Esophagus muscularis mucosa (tissue), 4 donors: ENCODE measurements around the gene KNSTRN. TPM values are rescaled to one million over a fixed set of nuclear protein-coding genes. Genes with fewer than 3 reads are reported as not detected.

Source experiments
- DNase-seq: peaks from one replicate; pipeline ENCODE4 v3.0.0-alpha.2; 2017; ENCODE audit errors: extremely low spot score
- H3K27ac ChIP-seq, 4 donors: fragments of 200-600 bp; sonication (generic); replicated peaks in 1 of 4; 1 replicate in 3 of 4; 2 replicates in 1 of 4; pipeline ENCODE4 v1.5.1; 2016 to 2019; ENCODE audit warnings: mild to moderate bottlenecking in 1 of 4
- H3K27me3 ChIP-seq, 4 donors: fragments of 200-600 bp; sonication (generic); one replicate each; pipeline versions ENCODE4 v1.5.1 to v1.6.0; 2016 to 2019
- H3K36me3 ChIP-seq, 4 donors: fragments of 200-600 bp; sonication (generic); one replicate each; pipeline ENCODE4 v1.5.1; 2016 to 2019
- H3K4me1 ChIP-seq, 4 donors: fragments of 200-600 bp; sonication (generic); one replicate each; pipeline ENCODE4 v1.5.1; 2016 to 2019
- H3K4me3 ChIP-seq, 4 donors: fragments of 200-600 bp; sonication (generic); 1 replicate in 2 of 4; 2 replicates in 2 of 4; pipeline ENCODE4 v1.5.1; 2016 to 2019; ENCODE audit warnings: mild to moderate bottlenecking in 4 of 4, moderate library complexity in 1 of 4
- H3K9me3 ChIP-seq, 4 donors: fragments of 200-600 bp; sonication (generic); 1 replicate in 3 of 4; 2 replicates in 1 of 4; pipeline ENCODE4 v1.5.1; 2016 to 2019
- EP300 ChIP-seq: sonication (generic); formaldehyde crosslinking; IDR thresholded peaks from one replicate; pipeline ENCODE4 v1.6.1; 2017; ENCODE audit warnings: antibody characterized with exemption
- POLR2A ChIP-seq: fragments of 450-650 bp; IDR thresholded peaks from one replicate; pipeline ENCODE4 v1.6.1; 2017; ENCODE audit warnings: antibody characterized with exemption, moderate library complexity, mild to moderate bottlenecking, low read depth
- POLR2AphosphoS5 ChIP-seq, 2 donors: sonication (generic); formaldehyde crosslinking; IDR thresholded peaks; one replicate each; pipeline ENCODE4 v1.6.1; 2017; ENCODE audit warnings: antibody characterized with exemption in 2 of 2
- WGBS: methylation state at CpG from one replicate; pipeline ENCODE4 v1.1.5; 2018; 5-methylcytosine and 5-hydroxymethylcytosine counted together
- intact Hi-C: fragments of 100-400 bp; cut with DNase I; formaldehyde crosslinking; loops from one replicate; pipeline ENCODE4 v1.15.1; 2023
- total RNA-seq, 4 donors: library from RNA; depleted of rRNA; stranded (reverse); fragments of >200 nt; gene quantifications; one replicate each; pipeline versions ENCODE4 v1.1.0 to v1.2.1, GENCODE V29; 2016
- TF ChIP-seq, protein P1 (sequence below), 3 experiments: fragments of 200-600 bp in 2 of 3; fragments of 450-650 bp in 1 of 3; sonication (generic) in 2 of 3; IDR thresholded peaks; one replicate each; pipeline ENCODE4 v1.5.1; 2017 to 2019; ENCODE audit warnings: antibody characterized with exemption in 3 of 3, mild to moderate bottlenecking in 2 of 3, moderate library complexity in 1 of 3

The KNSTRN gene
- total RNA-seq, 4 donors from 2014 or later: 4.6 to 15.6 (median 6.4) TPM

DNA sequence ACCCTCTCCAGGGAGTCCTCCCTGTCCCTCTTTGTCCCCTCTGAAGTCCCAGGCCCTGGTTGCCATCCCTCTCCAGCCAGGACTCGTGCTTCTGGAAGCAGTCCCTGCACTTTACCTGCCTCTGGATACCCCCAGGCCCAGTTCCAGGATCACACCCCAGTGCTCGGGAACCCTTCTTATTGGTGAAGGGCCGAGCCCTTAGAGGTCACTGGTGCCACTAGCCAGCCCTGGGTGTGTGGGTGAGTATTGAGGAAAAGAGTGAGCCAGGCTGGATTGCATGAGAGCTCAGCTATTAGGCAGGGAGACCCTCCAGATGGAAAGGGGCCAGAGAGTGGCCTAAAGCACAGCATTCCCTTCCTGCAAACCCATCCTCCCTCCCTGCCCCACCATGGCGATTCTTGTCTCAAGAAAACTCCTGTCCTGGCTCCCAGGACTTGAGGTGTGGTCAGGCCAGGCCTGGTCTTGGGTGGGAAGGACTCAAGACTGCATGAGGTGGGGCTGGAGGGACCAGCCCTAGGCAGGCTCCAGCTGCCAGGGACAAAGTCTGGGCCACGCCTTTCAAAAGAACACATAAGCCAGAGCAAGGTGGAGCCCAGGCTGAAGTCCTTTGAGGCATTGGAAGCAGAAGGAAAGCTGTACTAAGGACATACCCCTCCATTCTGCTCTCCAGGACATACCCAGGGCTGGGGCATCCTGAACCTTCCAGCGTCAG, 36.5 kb upstream of the KNSTRN start:
- no peaks in the 10 kb centered on the region for H3K36me3 ChIP-seq
- H3K4me1 ChIP-seq: peaks cover 39 to 41% (median 40%) of the 10 kb centered on the region in 4 donors
- no peak overlapping the region for H3K27ac ChIP-seq
- no peaks in the 10 kb centered on the region for H3K9me3 ChIP-seq
- no peak overlapping the region for H3K4me3 ChIP-seq
- H3K27me3 ChIP-seq: no peaks in the 10 kb centered on the region
- 93% methylated on average over 5 of the region's 6 CpGs for WGBS
- TF ChIP-seq, protein P1, sequence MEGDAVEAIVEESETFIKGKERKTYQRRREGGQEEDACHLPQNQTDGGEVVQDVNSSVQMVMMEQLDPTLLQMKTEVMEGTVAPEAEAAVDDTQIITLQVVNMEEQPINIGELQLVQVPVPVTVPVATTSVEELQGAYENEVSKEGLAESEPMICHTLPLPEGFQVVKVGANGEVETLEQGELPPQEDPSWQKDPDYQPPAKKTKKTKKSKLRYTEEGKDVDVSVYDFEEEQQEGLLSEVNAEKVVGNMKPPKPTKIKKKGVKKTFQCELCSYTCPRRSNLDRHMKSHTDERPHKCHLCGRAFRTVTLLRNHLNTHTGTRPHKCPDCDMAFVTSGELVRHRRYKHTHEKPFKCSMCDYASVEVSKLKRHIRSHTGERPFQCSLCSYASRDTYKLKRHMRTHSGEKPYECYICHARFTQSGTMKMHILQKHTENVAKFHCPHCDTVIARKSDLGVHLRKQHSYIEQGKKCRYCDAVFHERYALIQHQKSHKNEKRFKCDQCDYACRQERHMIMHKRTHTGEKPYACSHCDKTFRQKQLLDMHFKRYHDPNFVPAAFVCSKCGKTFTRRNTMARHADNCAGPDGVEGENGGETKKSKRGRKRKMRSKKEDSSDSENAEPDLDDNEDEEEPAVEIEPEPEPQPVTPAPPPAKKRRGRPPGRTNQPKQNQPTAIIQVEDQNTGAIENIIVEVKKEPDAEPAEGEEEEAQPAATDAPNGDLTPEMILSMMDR (IDR thresholded peaks at IDR 0.05): no peak
- intact Hi-C loops: no loop called here
- no peak for DNase-seq

DNA sequence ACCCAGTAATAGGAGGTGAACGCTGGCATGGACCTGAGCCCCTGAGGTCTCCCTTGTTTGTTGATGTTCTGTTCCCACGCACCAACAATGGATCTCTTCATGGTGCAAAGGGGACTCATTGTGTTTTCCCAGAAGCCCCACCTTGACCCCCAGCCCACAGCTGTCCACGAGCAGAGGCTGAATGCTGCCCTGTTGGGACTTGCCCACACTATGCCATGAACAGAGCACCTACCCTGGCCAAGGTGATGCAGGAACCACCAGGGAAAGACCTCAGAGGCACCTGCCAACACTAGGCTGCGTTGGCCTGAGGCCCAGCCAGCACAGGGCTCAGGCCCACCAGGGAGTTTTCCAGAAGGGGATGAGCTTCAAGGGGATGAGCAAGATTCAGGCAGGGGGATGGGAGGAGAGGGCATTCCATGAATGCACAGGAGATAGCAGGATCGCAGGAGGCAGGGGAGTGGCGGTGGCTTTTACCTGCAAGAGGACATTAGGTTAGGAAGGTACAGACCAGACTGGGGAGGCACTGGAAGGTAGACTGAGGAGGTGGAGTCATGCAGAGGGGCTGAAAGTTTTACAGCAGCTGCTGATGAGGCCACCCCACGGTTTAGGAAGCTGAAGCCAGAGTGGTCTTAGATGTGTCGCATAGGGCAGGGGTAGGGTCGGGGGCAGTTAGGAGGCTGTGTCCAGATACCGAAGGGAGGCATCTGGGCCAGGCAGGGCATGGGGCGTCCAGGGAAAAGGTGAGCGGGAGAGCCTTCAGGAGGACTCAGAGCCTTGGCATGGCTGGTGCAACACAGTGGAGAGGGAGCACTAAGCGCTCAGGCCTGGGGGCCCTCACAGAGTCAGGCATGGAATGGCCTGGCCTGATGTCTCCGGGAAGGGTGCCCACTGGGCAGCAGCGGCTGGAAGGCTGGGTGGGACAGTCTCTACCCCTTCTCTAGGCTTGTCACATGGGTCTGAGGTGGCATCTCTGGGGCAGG, 35.7 kb upstream of the KNSTRN start:
- TF ChIP-seq, protein P1 (IDR thresholded peaks at IDR 0.05): no peak
- TF ChIP-seq EP300 (no peak), POLR2A (no peak), POLR2AphosphoS5 (IDR thresholded peaks at IDR 0.05) (no peak)
- Histone ChIP-seq H3K36me3 (no peaks in the 10 kb centered on the region), H3K9me3 (no peaks in the 10 kb centered on the region), H3K4me1 (peaks cover 31 to 32% (median 32%) of the 10 kb centered on the region in 4 donors), H3K27me3 (no peaks in the 10 kb centered on the region), H3K27ac (no peak overlapping the region), H3K4me3 (no peak overlapping the region)
- intact Hi-C loops: no loop called here
- DNase-seq: no peak
- WGBS: 92% methylated on average over 12 of the region's 15 CpGs

DNA sequence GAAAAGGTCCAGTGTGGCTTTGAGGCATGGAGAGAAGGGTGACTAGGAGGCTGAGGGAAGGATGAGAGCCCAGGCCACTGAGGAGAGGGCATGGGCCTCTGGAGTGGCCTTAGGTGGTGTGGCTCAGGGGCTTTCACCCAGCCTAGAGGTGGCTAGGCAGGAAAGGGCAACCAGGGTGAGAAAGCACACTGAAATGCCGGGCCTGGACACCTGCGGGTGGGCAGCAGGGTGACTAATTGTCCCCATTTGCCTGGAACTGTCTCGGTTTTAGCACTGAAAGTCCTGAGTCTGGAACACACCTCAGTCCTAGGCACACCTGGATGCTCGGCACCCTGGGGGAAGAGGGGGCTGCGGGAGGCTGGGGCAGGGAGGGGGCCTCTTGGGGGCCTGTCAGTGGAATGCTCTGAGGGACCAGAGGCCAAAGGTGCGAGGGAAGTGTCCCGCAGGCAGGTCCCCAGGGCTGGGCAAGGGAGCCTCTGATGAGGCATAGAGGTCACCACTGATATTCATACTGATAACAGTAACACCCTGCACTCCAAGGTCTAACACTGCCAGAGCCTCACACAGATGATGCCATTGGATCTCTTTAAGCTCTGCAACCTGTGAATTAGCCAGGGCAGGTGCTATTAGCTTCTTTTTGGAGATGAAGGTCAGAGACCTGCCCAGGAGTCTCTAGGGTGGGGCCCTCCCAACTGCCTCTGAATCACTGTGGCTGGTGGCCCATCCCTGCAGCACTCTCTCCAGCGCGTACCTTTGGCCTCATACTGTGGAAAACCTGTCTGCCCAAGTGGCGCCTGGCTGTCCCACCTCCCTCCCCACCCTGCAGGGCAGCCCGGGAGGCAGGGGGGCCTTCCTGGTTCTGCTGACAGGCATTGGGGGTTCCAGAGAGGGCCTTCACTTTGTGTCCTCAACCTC, 34.7 kb upstream of the KNSTRN start:
- intact Hi-C loops: no loop called here
- Histone ChIP-seq H3K27ac (no peak overlapping the region), H3K27me3 (no peaks in the 10 kb centered on the region), H3K4me1 (peaks cover 22 to 23% (median 23%) of the 10 kb centered on the region in 4 donors), H3K36me3 (no peaks in the 10 kb centered on the region), H3K9me3 (no peaks in the 10 kb centered on the region), H3K4me3 (no peak overlapping the region)
- DNase-seq: no peak
- TF ChIP-seq POLR2AphosphoS5 (IDR thresholded peaks at IDR 0.05): no peak
- no peak for TF ChIP-seq EP300
- TF ChIP-seq POLR2A: no peak
- TF ChIP-seq, protein P1 (IDR thresholded peaks at IDR 0.05): no peak
- WGBS: 88% methylated on average over 6 of the region's 11 CpGs

DNA sequence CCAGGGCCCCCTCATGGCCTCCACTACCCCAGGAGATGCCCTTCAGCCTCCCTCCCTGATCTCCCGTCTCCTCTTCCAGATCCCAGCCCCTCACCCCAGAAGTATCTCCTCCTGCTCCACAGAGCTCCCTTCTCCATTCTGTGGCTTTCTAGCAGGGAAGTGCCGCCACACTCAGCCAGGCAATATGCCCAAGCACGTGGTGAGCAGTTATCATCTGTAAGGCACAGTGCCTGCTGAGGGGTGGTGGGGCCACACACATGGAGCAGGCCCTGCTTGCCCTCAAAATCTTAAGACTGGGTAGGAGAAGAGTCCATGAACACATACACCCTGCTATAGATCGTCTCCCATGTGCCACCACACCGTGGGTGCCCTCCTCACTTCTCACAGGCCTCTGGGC, 34.0 kb upstream of the KNSTRN start:
- Histone ChIP-seq H3K9me3 (no peaks in the 10 kb centered on the region), H3K27ac (no peak overlapping the region), H3K4me3 (no peak overlapping the region), H3K4me1 (peaks cover 16 to 17% (median 16%) of the 10 kb centered on the region in 4 donors), H3K27me3 (no peaks in the 10 kb centered on the region), H3K36me3 (no peaks in the 10 kb centered on the region)
- intact Hi-C loops: no loop called here
- DNase-seq: no peak
- TF ChIP-seq POLR2A: no peak
- TF ChIP-seq POLR2AphosphoS5 (IDR thresholded peaks at IDR 0.05): no peak
- TF ChIP-seq EP300: no peak
- TF ChIP-seq, protein P1 (IDR thresholded peaks at IDR 0.05): no peak
- WGBS: 89% methylated on average over 5 of the region's 5 CpGs
